Skeletal muscle satellite cell (primary cell): ENCODE measurements around the gene PARL.

ENCODE experiments used
- H3K27me3 ChIP-seq: 2 replicates; pipeline ENCODE4 v1.7.0; 2013; ENCODE audit warnings: low read length; ENCODE audit not compliant: control insufficient read depth, insufficient read depth
- H3K36me3 ChIP-seq: 2 replicates; pipeline ENCODE4 v1.7.0; 2013; ENCODE audit warnings: mild to moderate bottlenecking, control low read depth, low read length; ENCODE audit not compliant: insufficient read depth
- H3K4me1 ChIP-seq: 2 replicates; pipeline ENCODE4 v1.7.0; 2013; ENCODE audit warnings: low read length; ENCODE audit not compliant: control insufficient read depth, insufficient read depth
- H3K4me2 ChIP-seq: 2 replicates; pipeline ENCODE4 v1.7.0; 2013; ENCODE audit warnings: mild to moderate bottlenecking, low read length
- H3K4me3 ChIP-seq: 2 replicates; pipeline ENCODE4 v1.7.0; 2013; ENCODE audit warnings: low read length
- H3K9ac ChIP-seq: 2 replicates; pipeline ENCODE4 v1.7.0; 2013; ENCODE audit warnings: mild to moderate bottlenecking, low read depth, low read length, moderate library complexity
- H3K9me3 ChIP-seq: replicated peaks from 2 replicates; pipeline ENCODE4 v1.7.0; 2013; ENCODE audit warnings: mild to moderate bottlenecking, control low read depth, low read length

Gene PARL

DNA sequence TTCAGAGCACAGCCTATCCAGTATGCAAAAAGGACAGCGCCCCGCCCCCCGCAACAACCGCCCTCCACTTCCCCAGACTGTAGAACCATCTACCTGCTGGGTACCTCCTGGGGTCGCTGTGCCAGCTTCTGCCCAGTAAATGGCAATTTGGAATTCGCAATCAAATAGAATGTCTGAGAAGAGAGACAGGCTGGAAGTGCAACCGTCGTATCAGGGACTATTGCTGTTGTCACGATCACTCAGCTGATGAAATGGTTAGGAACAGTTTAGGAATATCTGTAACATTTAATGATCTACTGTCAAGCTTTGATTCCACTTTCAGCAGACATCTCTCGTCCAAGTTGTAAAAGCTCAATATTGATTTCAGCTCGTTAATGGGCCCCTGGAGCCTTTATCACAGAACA, 13.3 kb upstream of the PARL start:
- H3K9ac ChIP-seq, result no peak overlapping the region
- no peaks in the 10 kb centered on the region for H3K9me3 ChIP-seq
- H3K4me1 ChIP-seq, result no peaks in the 10 kb centered on the region
- no peak overlapping the region for H3K4me2 ChIP-seq
- no peaks in the 10 kb centered on the region for H3K36me3 ChIP-seq
- no peak overlapping the region for H3K4me3 ChIP-seq
- peaks cover 33% of the 10 kb centered on the region for H3K27me3 ChIP-seq

DNA sequence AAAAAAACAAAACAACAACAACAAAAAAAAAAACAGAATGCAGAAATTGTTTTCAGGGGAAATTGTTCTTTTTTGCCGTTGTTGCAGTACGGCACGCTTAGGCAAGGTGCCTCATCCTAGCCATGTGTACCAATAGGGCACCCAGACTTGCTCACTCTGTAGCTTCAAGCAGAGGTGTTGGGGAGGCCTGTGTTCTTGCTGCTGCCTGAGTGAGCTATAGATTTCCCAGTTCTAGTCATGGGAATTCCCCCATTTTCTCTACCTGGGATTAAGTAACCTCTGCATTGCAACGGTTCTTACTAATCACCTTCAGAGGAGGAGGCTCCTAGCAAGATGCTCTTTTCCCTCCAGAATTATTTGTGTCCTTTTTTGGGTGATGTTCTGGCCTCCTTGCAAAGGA, 12.9 kb upstream of the PARL start:
- Histone ChIP-seq H3K4me1 (no peaks in the 10 kb centered on the region), H3K4me2 (no peak overlapping the region), H3K9me3 (no peaks in the 10 kb centered on the region), H3K4me3 (no peak overlapping the region), H3K27me3 (peaks cover 33% of the 10 kb centered on the region), H3K36me3 (no peaks in the 10 kb centered on the region), H3K9ac (no peak overlapping the region)

DNA sequence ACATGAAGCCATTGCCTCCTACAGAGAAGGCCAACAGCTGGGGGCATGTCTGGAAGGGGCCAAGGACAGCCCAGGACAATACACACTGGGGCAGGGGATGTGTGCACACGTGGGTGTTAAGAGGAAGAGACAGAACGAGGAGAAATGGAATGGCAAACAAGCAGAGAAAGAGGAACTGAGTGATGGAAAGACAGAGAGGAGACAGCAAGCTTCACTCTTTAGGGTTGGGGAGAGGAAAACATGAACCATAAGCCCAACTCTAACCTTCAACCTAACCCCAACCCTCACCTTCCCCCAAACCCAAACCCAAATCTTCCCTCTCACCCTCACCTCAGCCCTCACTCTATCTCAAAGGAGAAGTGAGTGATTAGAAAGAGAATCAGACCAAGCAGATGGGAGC, 11.9 kb upstream of the PARL start:
- H3K4me1 ChIP-seq, result no peaks in the 10 kb centered on the region
- H3K9ac ChIP-seq, result no peak overlapping the region

DNA sequence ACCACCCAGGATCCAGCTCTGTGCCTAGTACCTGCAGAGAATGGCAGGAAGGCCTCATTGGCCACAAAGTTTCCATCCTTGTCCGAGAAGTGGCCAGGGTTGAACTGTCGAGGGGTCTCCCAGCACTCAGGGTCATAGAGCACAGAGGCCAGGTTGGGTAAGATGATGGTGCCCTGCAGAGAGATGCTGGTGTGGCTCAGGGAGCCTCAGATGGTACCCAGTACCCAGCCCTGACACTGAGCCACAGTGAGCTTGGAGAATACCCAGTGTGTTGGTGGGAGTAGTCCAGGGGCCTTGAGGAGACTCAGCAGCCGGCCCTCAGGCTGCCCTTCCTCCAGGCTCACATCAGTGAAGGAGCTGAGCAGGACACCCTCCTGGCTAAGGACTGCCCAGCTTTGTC, 11.5 kb upstream of the PARL start:
- H3K36me3 ChIP-seq, result no peaks in the 10 kb centered on the region
- H3K9ac ChIP-seq, result no peak overlapping the region
- H3K27me3 ChIP-seq, result peaks cover 26% of the 10 kb centered on the region
- no peak overlapping the region for H3K4me2 ChIP-seq
- H3K4me3 ChIP-seq, result no peak overlapping the region
- H3K9me3 ChIP-seq, result no peaks in the 10 kb centered on the region
- H3K4me1 ChIP-seq, result no peaks in the 10 kb centered on the region

More for the DNA sequence above, 11.9 kb upstream of the PARL start:
- no peak overlapping the region for H3K4me3 ChIP-seq
- no peak overlapping the region for H3K4me2 ChIP-seq
- H3K9me3 ChIP-seq, result no peaks in the 10 kb centered on the region
- no peaks in the 10 kb centered on the region for H3K36me3 ChIP-seq
- peaks cover 31% of the 10 kb centered on the region for H3K27me3 ChIP-seq

DNA sequence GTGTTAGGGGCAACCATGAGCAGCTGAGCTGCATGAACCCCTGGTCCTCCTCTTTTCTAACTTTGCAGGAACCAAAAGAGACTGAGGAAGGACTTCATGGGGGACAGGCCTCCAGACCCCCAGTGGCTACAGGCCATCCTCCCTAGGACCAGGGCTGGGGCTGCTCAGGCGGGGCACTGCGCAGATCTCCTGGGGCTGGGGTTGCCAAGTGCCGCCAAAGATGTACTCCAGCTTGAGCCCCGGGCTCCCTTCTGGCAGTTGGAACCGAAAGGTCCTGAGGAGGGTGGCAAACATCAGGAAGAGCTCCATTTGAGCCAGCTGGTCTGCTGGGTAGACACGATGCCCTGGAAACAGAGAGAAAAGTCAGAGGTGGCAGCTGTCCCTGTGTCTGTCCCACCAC, 11.1 kb upstream of the PARL start:
- Histone ChIP-seq H3K27me3 (peaks cover 27% of the 10 kb centered on the region), H3K4me3 (no peak overlapping the region), H3K4me1 (no peaks in the 10 kb centered on the region), H3K4me2 (no peak overlapping the region), H3K9ac (no peak overlapping the region), H3K36me3 (no peaks in the 10 kb centered on the region), H3K9me3 (no peaks in the 10 kb centered on the region)

DNA sequence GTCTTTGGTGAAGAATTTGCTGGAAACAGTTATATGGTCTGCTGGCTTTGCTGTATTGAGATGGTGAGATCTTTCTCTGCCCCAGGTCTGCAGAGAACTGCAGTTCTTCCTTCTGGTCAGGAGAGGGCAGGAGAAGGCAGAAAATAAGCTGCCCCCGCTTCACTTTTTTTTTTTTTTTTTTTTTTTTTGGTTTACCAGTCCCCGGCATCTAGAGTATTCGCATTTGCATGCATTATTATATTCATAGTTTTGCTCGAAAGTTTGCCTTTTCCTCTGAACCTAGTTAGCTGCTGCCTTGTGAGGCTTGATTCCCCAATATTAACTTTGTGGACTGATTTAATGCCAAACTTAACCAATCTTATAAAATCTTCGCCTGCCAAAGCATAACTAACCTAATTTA, 10.6 kb upstream of the PARL start:
- Histone ChIP-seq H3K27me3 (peaks cover 25% of the 10 kb centered on the region), H3K4me2 (no peak overlapping the region)

DNA sequence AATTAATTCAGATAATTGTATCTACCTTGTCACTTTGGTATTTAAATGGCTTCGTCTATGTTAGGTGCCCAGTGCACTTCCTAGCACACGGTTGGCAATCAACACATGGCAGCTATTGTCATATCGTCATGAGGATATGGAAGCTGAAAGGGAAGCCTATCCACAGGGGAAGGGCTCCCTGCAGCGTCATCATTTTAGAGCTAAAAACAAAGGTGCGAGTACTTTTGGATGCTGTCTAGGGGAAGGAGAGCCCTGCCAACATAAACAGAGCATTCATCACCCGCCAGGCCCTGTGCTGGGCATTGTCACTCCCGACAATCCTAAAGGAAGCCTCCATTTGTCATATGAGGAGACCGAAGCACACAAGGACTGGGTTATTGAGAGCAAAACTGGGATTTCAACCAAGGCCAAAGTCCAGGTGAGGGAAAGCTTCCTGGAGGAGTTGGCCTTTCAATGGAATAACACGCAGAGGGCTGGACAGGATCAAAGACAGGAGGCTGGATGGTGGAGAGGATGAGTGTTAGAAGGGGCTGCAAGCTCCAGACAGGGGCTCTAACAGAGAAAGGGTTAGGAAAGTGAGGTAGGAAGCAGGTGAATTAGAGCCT, 8.0 kb upstream of the PARL start:
- peaks cover 25% of the 10 kb centered on the region for H3K27me3 ChIP-seq
- H3K9me3 ChIP-seq, result no peaks in the 10 kb centered on the region
- H3K4me1 ChIP-seq, result no peaks in the 10 kb centered on the region
- H3K4me3 ChIP-seq, result no peak overlapping the region
- no peak overlapping the region for H3K4me2 ChIP-seq
- no peaks in the 10 kb centered on the region for H3K36me3 ChIP-seq
- no peak overlapping the region for H3K9ac ChIP-seq

More for the DNA sequence above, 10.6 kb upstream of the PARL start:
- Histone ChIP-seq H3K9me3 (no peaks in the 10 kb centered on the region), H3K9ac (no peak overlapping the region), H3K36me3 (no peaks in the 10 kb centered on the region), H3K4me1 (no peaks in the 10 kb centered on the region), H3K4me3 (no peak overlapping the region)

DNA sequence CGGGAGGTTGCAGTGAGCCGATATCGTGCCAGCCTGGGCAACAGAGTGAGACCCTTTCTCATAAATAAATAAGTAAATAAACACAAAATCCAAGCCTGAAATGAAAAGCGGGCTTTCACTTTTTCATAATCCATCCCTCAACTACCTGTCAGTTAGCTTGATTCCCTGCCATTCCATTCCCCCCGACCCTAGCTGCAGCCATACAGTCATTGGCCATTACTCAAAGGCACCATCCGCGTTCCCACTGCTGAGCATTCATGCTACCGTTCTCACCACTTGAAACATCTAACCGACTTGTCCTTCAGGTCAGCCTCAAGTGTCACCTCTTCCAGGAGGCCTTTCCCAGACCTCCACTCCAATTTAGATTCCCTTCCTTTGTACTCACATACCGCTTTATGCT, 1.1 kb upstream of the PARL start:
- Histone ChIP-seq H3K9ac (no peak overlapping the region), H3K4me1 (peaks cover 16% of the 10 kb centered on the region), H3K4me3 (no peak overlapping the region), H3K4me2 (no peak overlapping the region), H3K27me3 (peaks cover 16% of the 10 kb centered on the region), H3K9me3 (no peaks in the 10 kb centered on the region), H3K36me3 (no peaks in the 10 kb centered on the region)

DNA sequence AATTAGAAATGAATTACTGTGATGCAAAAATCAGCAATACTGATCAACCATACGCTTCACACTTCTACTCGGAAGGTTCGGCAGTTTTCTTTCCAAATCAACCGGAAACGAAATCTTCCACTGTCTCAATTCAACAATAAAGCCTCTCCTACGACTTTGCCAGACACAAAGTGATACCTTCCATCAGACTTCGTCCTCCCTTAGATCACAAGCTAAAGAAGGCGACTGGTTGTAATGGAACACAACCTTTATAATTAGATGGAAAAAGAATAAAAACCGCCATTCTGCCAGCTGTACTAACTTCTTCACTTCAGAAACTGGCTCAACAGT, 618 bp downstream of the PARL start:
- no peaks in the 10 kb centered on the region for H3K9me3 ChIP-seq
- peaks cover 8% of the 10 kb centered on the region for H3K27me3 ChIP-seq
- H3K36me3 ChIP-seq, result no peaks in the 10 kb centered on the region
- peak overlapping the region; percentile 91 for H3K4me3 ChIP-seq
- peak overlapping the region; percentile 89 for H3K9ac ChIP-seq
- H3K4me2 ChIP-seq, result peak overlapping the region; percentile 90
- H3K4me1 ChIP-seq, result peaks cover 16% of the 10 kb centered on the region

DNA sequence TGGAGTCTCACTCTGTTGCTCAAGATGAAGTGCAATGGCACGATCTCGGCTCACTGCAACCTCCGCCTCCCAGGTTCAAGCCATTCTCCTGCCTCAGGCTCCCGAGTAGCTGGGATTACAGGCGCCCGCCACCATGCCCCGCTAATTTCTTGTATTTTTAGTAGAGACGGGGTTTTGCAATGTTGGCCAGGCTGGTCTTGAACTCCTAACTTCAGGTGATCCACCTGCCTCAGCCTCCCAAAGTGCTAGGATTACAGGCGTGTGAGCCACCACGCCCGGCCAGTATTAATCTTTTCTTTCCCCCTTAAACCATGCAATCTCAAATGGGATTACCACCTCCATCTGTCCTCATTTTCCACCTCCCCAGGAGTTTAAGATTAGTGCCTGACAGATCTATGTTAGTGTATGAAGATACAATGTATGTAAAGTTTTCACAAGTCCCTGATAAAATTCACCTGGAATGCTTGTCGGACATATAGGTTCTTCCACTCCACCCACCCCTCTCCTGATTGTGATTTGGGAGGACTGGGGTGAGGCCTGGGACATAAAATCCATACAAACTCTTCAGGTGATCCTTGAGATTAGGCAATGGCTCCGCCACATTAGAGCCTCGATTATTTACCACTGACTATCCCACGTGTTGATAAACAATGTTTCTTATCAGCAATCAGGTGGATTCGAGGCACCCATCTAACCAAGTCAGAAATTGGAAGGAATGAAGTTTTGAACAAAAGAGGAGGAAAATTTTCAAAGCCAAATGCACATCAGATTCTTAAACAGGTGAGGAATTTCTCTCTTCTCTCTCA, 1.2 kb downstream of the PARL start:
- Histone ChIP-seq H3K9me3 (no peaks in the 10 kb centered on the region), H3K4me3 (peak overlapping the region; percentile 91), H3K4me2 (peak overlapping the region; percentile 90), H3K27me3 (peaks cover 8% of the 10 kb centered on the region), H3K4me1 (peaks cover 16% of the 10 kb centered on the region), H3K9ac (peak overlapping the region; percentile 89), H3K36me3 (no peaks in the 10 kb centered on the region)

DNA sequence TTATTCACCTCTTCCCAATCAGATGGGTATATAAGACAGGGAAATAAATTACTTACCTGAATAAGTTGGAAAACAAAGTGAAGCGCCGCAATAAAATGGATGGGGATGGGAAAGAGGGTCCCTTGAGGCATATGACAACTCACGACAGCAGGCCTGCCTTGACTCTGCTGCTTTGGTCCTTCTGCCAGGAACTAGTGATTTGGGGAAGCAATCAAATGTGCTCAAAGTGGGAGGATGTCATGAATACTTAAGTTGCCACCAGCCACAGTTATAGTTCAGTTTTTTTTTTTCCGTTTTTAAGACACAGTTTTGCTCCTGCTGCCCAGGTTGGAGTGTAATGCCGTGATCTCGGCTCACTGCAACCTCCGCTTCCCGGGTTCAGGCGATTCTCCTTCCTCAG, 4.6 kb downstream of the PARL start:
- Histone ChIP-seq H3K36me3 (no peaks in the 10 kb centered on the region), H3K27me3 (no peaks in the 10 kb centered on the region), H3K4me2 (no peak overlapping the region), H3K4me3 (no peak overlapping the region), H3K9ac (no peak overlapping the region), H3K9me3 (no peaks in the 10 kb centered on the region), H3K4me1 (peaks cover 14% of the 10 kb centered on the region)

DNA sequence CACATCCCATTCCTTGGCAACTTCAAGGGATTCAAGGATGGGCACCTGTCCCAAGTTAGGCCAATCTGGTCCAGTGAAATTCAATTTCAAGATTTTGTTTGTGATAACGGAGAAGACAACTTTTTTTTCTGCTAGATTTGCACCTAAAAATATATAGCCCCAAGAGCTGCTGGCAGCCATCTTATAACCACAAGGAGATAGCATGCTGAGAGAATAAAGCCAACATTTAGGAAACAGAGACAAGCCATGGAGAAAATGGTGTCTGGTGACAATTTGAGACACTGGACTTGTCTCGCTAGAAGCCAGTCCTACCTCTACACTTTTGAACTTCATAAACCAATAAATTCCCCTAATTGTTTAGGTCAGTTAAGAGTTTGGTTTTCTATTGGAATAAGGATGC, 5.4 kb downstream of the PARL start:
- H3K27me3 ChIP-seq, result no peaks in the 10 kb centered on the region
- H3K9me3 ChIP-seq, result no peaks in the 10 kb centered on the region
- no peak overlapping the region for H3K4me2 ChIP-seq
- H3K36me3 ChIP-seq, result no peaks in the 10 kb centered on the region
- peaks cover 12% of the 10 kb centered on the region for H3K4me1 ChIP-seq
- no peak overlapping the region for H3K4me3 ChIP-seq
- H3K9ac ChIP-seq, result no peak overlapping the region
